GM19023 (cell line): ENCODE measurements around the gene AP3B1.

Experiments
- ATAC-seq: cut with Tn5 transposase; IDR thresholded peaks from one replicate; pipeline ENCODE4 v1.9.1; 2021; ENCODE audit warnings: mild to moderate bottlenecking, moderate library complexity; ENCODE audit not compliant: unreplicated experiment

AP3B1 gene

GRCh38 chr5:78005021-78005785 lies 289.3 kb downstream of the AP3B1 start:
- no peak for ATAC-seq

- no peak for ATAC-seq
These were observed 289.9 kb downstream of the AP3B1 start for GRCh38 chr5:78004559-78004958.

GRCh38 chr5:78003919-78004318 lies 290.6 kb downstream of the AP3B1 start:
- no peak for ATAC-seq

- ATAC-seq = no peak
These were observed 291.0 kb downstream of the AP3B1 start for GRCh38 chr5:78003450-78003849.

- ATAC-seq = no peak
These were observed 291.8 kb downstream of the AP3B1 start for GRCh38 chr5:78002690-78003089.

GRCh38 chr5:78001197-78001596 lies 293.3 kb downstream of the AP3B1 start:
- ATAC-seq = no peak

- no peak for ATAC-seq
These were observed 294.3 kb downstream of the AP3B1 start for GRCh38 chr5:78000191-78000590.

GRCh38 chr5:77999399-77999798 lies 295.1 kb downstream of the AP3B1 start:
- ATAC-seq = no peak

- no peak for ATAC-seq
These were observed 297.6 kb downstream of the AP3B1 start for GRCh38 chr5:77996943-77997342.

- no peak for ATAC-seq
These were observed 298.6 kb downstream of the AP3B1 start for GRCh38 chr5:77995793-77996409.

- no peak for ATAC-seq
These were observed 299.6 kb downstream of the AP3B1 start for GRCh38 chr5:77994943-77995342.

- ATAC-seq = no peak
These were observed 300.6 kb downstream of the AP3B1 start for GRCh38 chr5:77993855-77994318.

- no peak for ATAC-seq
These were observed 301.2 kb downstream of the AP3B1 start for GRCh38 chr5:77993141-77993854.

- ATAC-seq = no peak
These were observed 303.4 kb downstream of the AP3B1 start for GRCh38 chr5:77991084-77991483.

GRCh38 chr5:77990020-77990419 lies 304.5 kb downstream of the AP3B1 start:
- no peak for ATAC-seq

- ATAC-seq = no peak
These were observed 306.5 kb downstream of the AP3B1 start for GRCh38 chr5:77987988-77988387.

GRCh38 chr5:77987331-77987730 lies 307.2 kb downstream of the AP3B1 start:
- ATAC-seq = no peak

GRCh38 chr5:77986261-77986660 lies 308.2 kb downstream of the AP3B1 start:
- no peak for ATAC-seq

- no peak for ATAC-seq
These were observed 309.3 kb downstream of the AP3B1 start for GRCh38 chr5:77985247-77985646.

- no peak for ATAC-seq
These were observed 309.9 kb downstream of the AP3B1 start for GRCh38 chr5:77984587-77984986.

GRCh38 chr5:77983482-77984199 lies 310.9 kb downstream of the AP3B1 start:
- no peak for ATAC-seq
